ENCODE data around the gene PRXL2A.

PRXL2A gene

DNA sequence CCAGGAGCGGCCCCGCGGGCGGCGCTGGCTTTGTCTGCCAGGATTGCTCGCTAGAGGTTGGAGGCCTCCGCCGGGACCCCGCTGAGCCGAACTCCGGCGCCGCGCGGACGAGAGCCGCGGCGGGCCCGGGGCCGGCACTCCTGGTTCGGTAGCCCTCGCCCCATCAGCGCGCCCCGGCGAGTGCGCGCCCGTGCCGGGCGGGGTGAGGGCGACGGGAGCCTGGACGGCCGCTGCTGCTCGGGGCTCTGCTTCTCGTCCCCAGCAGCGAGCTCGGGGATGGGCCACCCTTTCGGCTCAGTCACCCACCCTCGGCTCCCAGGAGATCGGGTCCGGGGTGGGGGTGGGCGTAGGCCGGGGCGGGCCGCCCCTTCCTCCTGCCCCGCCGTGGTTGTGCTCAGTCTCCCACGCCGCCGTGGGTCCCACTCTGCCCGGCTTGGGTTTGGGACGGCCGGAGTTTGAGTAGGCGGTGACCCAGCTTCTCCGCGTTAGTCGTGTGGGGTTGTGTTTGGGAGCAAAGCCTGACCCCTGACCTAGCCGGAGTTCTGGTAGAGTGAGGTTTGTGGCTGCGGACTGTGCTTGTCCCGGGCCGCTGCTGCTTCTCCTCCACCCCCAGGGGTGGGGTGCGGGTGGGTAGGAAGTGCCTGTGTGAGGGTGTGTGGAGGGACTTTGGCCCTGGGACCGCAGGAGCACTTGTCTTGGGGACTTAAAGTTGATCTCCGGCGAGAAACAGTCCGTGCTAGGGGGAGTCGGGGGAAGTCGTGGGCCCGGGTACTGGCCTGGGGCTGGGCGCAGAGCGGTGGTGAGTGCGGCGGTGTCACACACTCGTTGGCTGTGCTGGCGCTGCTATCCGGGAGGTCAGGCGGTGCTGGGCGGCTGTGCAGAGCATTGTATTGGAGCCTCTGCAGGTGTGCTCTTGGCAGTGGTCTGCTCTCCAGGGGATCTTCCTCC lies 46.4 kb downstream of the PRXL2A start:
- peak overlapping the region; percentile 81 for H3K4me3 ChIP-seq (ENCODE audit: low read depth, low read length)

GRCh38 chr10:80455461-80456349 lies 47.4 kb downstream of the PRXL2A start:
- H3K4me3 ChIP-seq (ENCODE audit: low read depth, low read length), result peak overlapping the region; percentile 81
- TF ChIP-seq, protein P1, sequence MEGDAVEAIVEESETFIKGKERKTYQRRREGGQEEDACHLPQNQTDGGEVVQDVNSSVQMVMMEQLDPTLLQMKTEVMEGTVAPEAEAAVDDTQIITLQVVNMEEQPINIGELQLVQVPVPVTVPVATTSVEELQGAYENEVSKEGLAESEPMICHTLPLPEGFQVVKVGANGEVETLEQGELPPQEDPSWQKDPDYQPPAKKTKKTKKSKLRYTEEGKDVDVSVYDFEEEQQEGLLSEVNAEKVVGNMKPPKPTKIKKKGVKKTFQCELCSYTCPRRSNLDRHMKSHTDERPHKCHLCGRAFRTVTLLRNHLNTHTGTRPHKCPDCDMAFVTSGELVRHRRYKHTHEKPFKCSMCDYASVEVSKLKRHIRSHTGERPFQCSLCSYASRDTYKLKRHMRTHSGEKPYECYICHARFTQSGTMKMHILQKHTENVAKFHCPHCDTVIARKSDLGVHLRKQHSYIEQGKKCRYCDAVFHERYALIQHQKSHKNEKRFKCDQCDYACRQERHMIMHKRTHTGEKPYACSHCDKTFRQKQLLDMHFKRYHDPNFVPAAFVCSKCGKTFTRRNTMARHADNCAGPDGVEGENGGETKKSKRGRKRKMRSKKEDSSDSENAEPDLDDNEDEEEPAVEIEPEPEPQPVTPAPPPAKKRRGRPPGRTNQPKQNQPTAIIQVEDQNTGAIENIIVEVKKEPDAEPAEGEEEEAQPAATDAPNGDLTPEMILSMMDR (conservative IDR thresholded peaks at IDR 0.05; ENCODE audit: low read depth, low read length), result no peak
- no peak for DNase-seq (ENCODE audit: low read depth)

More for the DNA sequence above, 46.4 kb downstream of the PRXL2A start:
- TF ChIP-seq, protein P1 (conservative IDR thresholded peaks at IDR 0.05; ENCODE audit: low read depth, low read length), result no peak
- DNase-seq (ENCODE audit: low read depth), result peak; percentile 55

DNA sequence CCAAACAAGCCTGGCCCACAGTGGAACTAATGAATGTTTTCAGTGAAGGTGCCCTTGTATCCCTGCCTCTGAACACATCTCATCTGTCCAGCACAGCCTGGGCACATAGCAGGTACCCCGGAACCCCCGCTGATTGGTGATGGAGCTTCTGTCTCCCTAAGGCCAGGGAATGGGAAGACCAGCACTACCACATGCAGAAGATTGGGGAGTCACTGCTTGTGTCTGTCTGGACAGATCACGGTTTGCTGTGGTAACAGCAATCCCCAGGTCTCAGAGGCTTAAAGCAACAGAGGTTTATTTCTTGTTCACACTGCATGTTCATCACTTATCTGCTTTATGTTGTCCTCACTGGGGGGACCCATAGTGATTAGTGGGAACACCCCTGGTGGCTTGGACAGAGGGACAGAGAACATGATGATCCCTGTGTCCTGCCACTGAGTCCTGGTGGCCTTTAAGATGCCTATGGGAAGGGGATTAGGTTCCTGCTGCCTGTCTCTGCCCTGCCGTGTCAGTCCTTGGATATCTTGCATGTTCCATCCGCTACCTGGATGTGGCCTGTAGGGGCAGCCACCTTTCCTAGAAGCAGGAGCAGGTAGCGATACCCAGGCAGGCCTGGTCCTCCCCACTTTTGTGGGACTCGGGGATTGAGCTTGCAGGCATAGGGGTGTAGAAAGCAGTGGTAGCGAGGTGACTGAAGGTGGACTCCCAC lies 49.4 kb downstream of the PRXL2A start:
- TF ChIP-seq, protein P1 (conservative IDR thresholded peaks at IDR 0.05; ENCODE audit: low read depth, low read length), result no peak
- no peak for DNase-seq (ENCODE audit: low read depth)
- no peak overlapping the region for H3K4me3 ChIP-seq (ENCODE audit: low read depth, low read length)

- no peak overlapping the region for H3K4me3 ChIP-seq (ENCODE audit: low read depth, low read length)
- TF ChIP-seq, protein P1 (conservative IDR thresholded peaks at IDR 0.05; ENCODE audit: low read depth, low read length), result no peak
- no peak for DNase-seq (ENCODE audit: low read depth)
Observed at GRCh38 chr10:80458263-80458625, 49.9 kb downstream of the PRXL2A start.

DNA sequence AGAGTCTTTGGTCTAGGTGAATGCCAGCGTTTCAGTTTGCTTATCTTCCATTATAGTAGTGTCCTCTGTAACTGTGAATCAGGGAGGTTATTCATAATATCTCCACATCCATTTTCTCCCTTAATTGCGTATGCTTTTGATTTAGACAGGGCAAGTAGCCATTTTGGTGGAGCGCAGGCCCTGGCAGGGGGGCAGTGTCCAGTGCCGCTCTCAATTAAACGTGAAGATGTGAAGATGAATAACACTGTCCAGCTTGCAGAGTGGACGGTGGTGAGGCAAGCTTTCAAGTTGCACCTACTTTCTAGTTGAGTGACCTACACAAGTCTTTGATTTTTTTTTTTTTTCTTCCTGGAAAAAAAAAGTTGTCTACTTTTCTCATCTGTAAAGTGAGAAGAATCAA lies 50.3 kb downstream of the PRXL2A start:
- TF ChIP-seq, protein P1 (conservative IDR thresholded peaks at IDR 0.05; ENCODE audit: low read depth, low read length), result no peak
- no peak for DNase-seq (ENCODE audit: low read depth)
- H3K4me3 ChIP-seq (ENCODE audit: low read depth, low read length), result no peak overlapping the region

- TF ChIP-seq, protein P1 (conservative IDR thresholded peaks at IDR 0.05; ENCODE audit: low read depth, low read length), result no peak
- no peak overlapping the region for H3K4me3 ChIP-seq (ENCODE audit: low read depth, low read length)
- DNase-seq (ENCODE audit: low read depth), result peak; percentile 67
Observed at GRCh38 chr10:80459047-80459865, 50.9 kb downstream of the PRXL2A start.

Measured in choroid plexus epithelial cell (primary cell).